ENCODE measurements around the gene TPRG1L.

Gene TPRG1L

GRCh38 chr1:3600354-3600753 is 24.5 kb upstream of the TPRG1L start:
- no peaks in the 10 kb centered on the region for H3K9me3 ChIP-seq (ENCODE audit: control insufficient read depth in 2 of 2, low read length in 2 of 2)
- H3K4me3 ChIP-seq (ENCODE audit: low read length in 2 of 2): no peak overlapping the region

GRCh38 chr1:3601743-3602142 is 23.1 kb upstream of the TPRG1L start:
- no peaks in the 10 kb centered on the region for H3K27me3 ChIP-seq (ENCODE audit: control insufficient read depth in 2 of 2, insufficient read depth in 2 of 2, low read length in 2 of 2)

More at GRCh38 chr1:3600354-3600753, 24.5 kb upstream of the TPRG1L start:
- Histone ChIP-seq H3K4me1 (ENCODE audit: control insufficient read depth in 2 of 2, insufficient read depth in 2 of 2, low read length in 2 of 2) (peaks cover 6 to 7% of the 10 kb centered on the region in 2 donors), H3K9ac (ENCODE audit: low read depth in 1 of 2, low read length in 2 of 2) (no peak overlapping the region), H3K36me3 (ENCODE audit: control insufficient read depth in 2 of 2, insufficient read depth in 2 of 2, low read length in 2 of 2) (no peaks in the 10 kb centered on the region), H3K27ac (ENCODE audit: low read depth in 2 of 2, low read length in 2 of 2) (no peak overlapping the region), H3K27me3 (ENCODE audit: control insufficient read depth in 2 of 2, insufficient read depth in 2 of 2, low read length in 2 of 2) (no peaks in the 10 kb centered on the region)

GRCh38 chr1:3602375-3602774 is 22.4 kb upstream of the TPRG1L start:
- H3K27ac ChIP-seq (ENCODE audit: low read depth in 2 of 2, low read length in 2 of 2): no peak overlapping the region
- no peaks in the 10 kb centered on the region for H3K9me3 ChIP-seq (ENCODE audit: control insufficient read depth in 2 of 2, low read length in 2 of 2)
- no peaks in the 10 kb centered on the region for H3K36me3 ChIP-seq (ENCODE audit: control insufficient read depth in 2 of 2, insufficient read depth in 2 of 2, low read length in 2 of 2)
- peaks cover 1 to 7% of the 10 kb centered on the region in 2 donors for H3K4me1 ChIP-seq (ENCODE audit: control insufficient read depth in 2 of 2, insufficient read depth in 2 of 2, low read length in 2 of 2)
- no peak overlapping the region for H3K4me3 ChIP-seq (ENCODE audit: low read length in 2 of 2)
- no peak overlapping the region for H3K9ac ChIP-seq (ENCODE audit: low read depth in 1 of 2, low read length in 2 of 2)
- H3K27me3 ChIP-seq (ENCODE audit: control insufficient read depth in 2 of 2, insufficient read depth in 2 of 2, low read length in 2 of 2): no peaks in the 10 kb centered on the region

More at GRCh38 chr1:3601743-3602142, 23.1 kb upstream of the TPRG1L start:
- no peaks in the 10 kb centered on the region for H3K9me3 ChIP-seq (ENCODE audit: control insufficient read depth in 2 of 2, low read length in 2 of 2)
- no peak overlapping the region for H3K27ac ChIP-seq (ENCODE audit: low read depth in 2 of 2, low read length in 2 of 2)
- no peak overlapping the region for H3K4me3 ChIP-seq (ENCODE audit: low read length in 2 of 2)
- H3K4me1 ChIP-seq (ENCODE audit: control insufficient read depth in 2 of 2, insufficient read depth in 2 of 2, low read length in 2 of 2): peaks cover 6 to 7% of the 10 kb centered on the region in 2 donors
- H3K36me3 ChIP-seq (ENCODE audit: control insufficient read depth in 2 of 2, insufficient read depth in 2 of 2, low read length in 2 of 2): no peaks in the 10 kb centered on the region
- H3K9ac ChIP-seq (ENCODE audit: low read depth in 1 of 2, low read length in 2 of 2): no peak overlapping the region

DNA sequence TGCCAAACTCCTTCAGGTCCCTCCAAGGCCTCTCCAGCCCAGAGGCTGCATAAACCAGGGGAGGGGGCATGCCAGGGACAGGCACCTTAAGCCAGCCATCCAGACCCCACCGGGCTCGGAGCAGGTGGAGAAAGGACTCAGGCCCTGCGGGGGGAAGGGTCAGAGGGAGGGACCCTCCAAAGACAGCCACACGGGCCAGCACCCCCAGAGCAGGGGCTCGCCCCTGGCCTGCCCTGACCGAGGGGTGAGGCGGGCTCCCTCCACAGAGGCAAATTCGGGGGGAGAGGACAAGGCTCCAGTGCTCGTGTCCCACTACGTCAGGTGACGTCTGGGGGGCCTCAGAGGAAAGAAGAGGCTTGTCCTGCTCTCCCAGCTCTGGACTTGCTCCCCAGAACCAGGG is 21.7 kb upstream of the TPRG1L start:
- H3K4me1 ChIP-seq (ENCODE audit: control insufficient read depth in 2 of 2, insufficient read depth in 2 of 2, low read length in 2 of 2): peaks cover 0 to 4% of the 10 kb centered on the region in 2 donors
- H3K4me3 ChIP-seq (ENCODE audit: low read length in 2 of 2): no peak overlapping the region
- no peaks in the 10 kb centered on the region for H3K9me3 ChIP-seq (ENCODE audit: control insufficient read depth in 2 of 2, low read length in 2 of 2)
- H3K36me3 ChIP-seq (ENCODE audit: control insufficient read depth in 2 of 2, insufficient read depth in 2 of 2, low read length in 2 of 2): no peaks in the 10 kb centered on the region
- no peak overlapping the region for H3K9ac ChIP-seq (ENCODE audit: low read depth in 1 of 2, low read length in 2 of 2)
- no peaks in the 10 kb centered on the region for H3K27me3 ChIP-seq (ENCODE audit: control insufficient read depth in 2 of 2, insufficient read depth in 2 of 2, low read length in 2 of 2)
- H3K27ac ChIP-seq (ENCODE audit: low read depth in 2 of 2, low read length in 2 of 2): no peak overlapping the region

GRCh38 chr1:3603571-3604467 is 21.0 kb upstream of the TPRG1L start:
- no peaks in the 10 kb centered on the region for H3K9me3 ChIP-seq (ENCODE audit: control insufficient read depth in 2 of 2, low read length in 2 of 2)
- no peaks in the 10 kb centered on the region for H3K27me3 ChIP-seq (ENCODE audit: control insufficient read depth in 2 of 2, insufficient read depth in 2 of 2, low read length in 2 of 2)
- H3K4me3 ChIP-seq (ENCODE audit: low read length in 2 of 2): no peak overlapping the region
- no peaks in the 10 kb centered on the region for H3K4me1 ChIP-seq (ENCODE audit: control insufficient read depth in 2 of 2, insufficient read depth in 2 of 2, low read length in 2 of 2)
- no peak overlapping the region for H3K9ac ChIP-seq (ENCODE audit: low read depth in 1 of 2, low read length in 2 of 2)
- H3K27ac ChIP-seq (ENCODE audit: low read depth in 2 of 2, low read length in 2 of 2): no peak overlapping the region
- no peaks in the 10 kb centered on the region for H3K36me3 ChIP-seq (ENCODE audit: control insufficient read depth in 2 of 2, insufficient read depth in 2 of 2, low read length in 2 of 2)

DNA sequence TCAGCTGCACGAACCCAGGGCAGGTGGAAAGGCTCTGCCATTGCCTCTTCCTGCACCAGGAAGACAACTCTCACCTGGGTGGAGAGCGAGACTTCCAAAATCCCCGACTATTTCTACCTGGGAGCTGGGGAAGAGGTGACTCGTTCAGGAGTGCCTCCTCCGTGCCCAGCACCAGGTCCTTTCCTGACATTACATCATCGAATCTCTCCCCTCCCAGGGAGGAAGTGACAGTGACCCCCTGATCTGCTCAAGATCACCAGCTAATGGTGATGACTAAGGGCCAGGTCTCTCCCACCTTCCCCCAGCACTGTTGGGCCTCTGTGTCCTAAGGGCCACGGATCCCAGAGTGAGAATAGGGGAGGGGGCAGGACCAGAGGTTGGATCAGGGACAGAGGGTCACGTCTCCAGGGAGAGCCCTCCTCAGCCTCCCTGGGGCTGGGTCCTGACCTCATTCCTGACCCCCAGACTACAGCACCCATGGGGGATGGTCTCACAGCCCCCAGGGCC is 20.3 kb upstream of the TPRG1L start:
- Histone ChIP-seq H3K4me1 (ENCODE audit: control insufficient read depth in 2 of 2, insufficient read depth in 2 of 2, low read length in 2 of 2) (no peaks in the 10 kb centered on the region), H3K9me3 (ENCODE audit: control insufficient read depth in 2 of 2, low read length in 2 of 2) (no peaks in the 10 kb centered on the region), H3K9ac (ENCODE audit: low read depth in 1 of 2, low read length in 2 of 2) (no peak overlapping the region), H3K36me3 (ENCODE audit: control insufficient read depth in 2 of 2, insufficient read depth in 2 of 2, low read length in 2 of 2) (no peaks in the 10 kb centered on the region), H3K27me3 (ENCODE audit: control insufficient read depth in 2 of 2, insufficient read depth in 2 of 2, low read length in 2 of 2) (peaks cover 0 to 2% of the 10 kb centered on the region in 2 donors), H3K27ac (ENCODE audit: low read depth in 2 of 2, low read length in 2 of 2) (no peak overlapping the region), H3K4me3 (ENCODE audit: low read length in 2 of 2) (no peak overlapping the region)

DNA sequence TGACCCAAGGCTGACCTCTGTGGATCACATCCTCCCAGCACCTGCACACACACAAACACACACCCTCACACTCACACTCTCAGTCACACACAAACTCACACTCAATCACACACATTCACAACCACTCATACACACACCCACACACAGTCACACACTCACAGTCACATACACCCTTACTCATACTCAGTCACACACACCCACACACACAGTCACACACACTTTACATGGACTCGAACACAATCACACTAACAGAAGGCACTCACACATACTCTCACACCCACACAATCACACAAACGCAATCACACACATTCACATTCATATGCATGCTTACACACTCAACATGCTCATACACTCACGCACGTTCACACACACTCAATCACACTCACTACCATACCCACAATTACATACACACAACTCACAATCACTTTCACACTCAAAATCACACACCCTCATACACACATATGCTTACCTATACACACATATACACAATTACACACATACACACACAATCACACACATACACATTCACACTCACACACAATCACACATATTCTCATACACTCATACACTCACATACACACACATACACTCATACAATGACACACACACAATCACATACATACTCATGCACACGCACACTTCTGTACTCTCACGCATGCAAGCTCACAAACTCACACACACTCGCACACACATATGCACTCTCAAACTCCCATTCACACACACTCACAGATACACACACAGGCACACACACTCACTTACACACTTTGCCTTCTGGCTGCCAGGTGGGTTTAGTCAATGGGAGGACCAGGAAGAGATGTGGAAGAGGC is 19.6 kb upstream of the TPRG1L start:
- H3K4me3 ChIP-seq (ENCODE audit: low read length in 2 of 2): no peak overlapping the region
- H3K9ac ChIP-seq (ENCODE audit: low read depth in 1 of 2, low read length in 2 of 2): no peak overlapping the region
- no peak overlapping the region for H3K27ac ChIP-seq (ENCODE audit: low read depth in 2 of 2, low read length in 2 of 2)
- no peaks in the 10 kb centered on the region for H3K36me3 ChIP-seq (ENCODE audit: control insufficient read depth in 2 of 2, insufficient read depth in 2 of 2, low read length in 2 of 2)
- no peaks in the 10 kb centered on the region for H3K9me3 ChIP-seq (ENCODE audit: control insufficient read depth in 2 of 2, low read length in 2 of 2)
- peaks cover 6% of the 10 kb centered on the region in 2 donors for H3K27me3 ChIP-seq (ENCODE audit: control insufficient read depth in 2 of 2, insufficient read depth in 2 of 2, low read length in 2 of 2)
- H3K4me1 ChIP-seq (ENCODE audit: control insufficient read depth in 2 of 2, insufficient read depth in 2 of 2, low read length in 2 of 2): no peaks in the 10 kb centered on the region

DNA sequence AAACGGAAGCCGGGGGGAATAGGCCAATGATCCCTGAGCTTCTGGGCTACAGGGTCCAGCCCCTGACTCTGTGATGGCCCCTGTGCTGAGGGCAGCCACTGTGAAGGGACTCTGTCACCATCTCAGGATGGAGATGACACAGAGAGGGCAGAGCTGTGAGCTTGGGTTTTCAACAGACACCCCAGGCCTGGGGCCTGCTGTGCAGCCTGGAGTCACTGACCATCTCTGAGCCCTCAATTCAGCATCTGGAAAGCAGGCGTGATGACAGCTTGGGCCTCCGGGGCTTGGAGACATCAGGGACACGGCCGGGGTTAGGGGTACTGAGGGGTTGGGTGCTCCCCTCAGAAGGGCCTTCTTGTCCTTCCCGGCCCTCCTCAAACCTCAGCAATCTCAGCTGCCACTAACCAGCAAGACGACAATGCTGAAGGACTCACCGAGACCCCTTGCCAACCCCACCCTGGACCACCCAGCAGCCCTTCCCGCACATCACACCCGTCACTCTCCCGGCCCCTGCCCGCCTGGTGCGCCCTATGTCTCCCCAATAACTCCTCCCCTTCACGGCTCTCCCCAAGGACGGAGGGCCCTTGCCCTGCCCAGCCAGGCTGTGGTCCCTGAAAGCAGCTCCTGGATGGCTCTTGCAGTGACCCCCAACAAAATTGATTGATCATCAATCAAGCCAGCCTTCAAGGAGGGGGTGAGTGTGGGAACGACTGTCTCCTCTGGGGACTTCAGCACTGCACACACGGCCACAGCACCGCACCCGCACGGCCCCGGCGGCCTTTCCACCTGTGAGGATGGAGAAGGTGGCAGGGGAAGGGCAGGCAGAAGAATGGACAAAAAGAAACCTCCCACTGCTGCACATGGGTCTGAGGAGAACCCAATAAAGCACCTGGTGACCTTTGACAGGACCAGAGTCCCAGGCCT is 17.8 kb upstream of the TPRG1L start:
- peaks cover 8 to 11% of the 10 kb centered on the region in 2 donors for H3K27me3 ChIP-seq (ENCODE audit: control insufficient read depth in 2 of 2, insufficient read depth in 2 of 2, low read length in 2 of 2)
- no peak overlapping the region for H3K4me3 ChIP-seq (ENCODE audit: low read length in 2 of 2)
- no peak overlapping the region for H3K9ac ChIP-seq (ENCODE audit: low read depth in 1 of 2, low read length in 2 of 2)
- H3K4me1 ChIP-seq (ENCODE audit: control insufficient read depth in 2 of 2, insufficient read depth in 2 of 2, low read length in 2 of 2): peaks cover 2 to 5% of the 10 kb centered on the region in 2 donors
- H3K27ac ChIP-seq (ENCODE audit: low read depth in 2 of 2, low read length in 2 of 2): no peak overlapping the region
- H3K36me3 ChIP-seq (ENCODE audit: control insufficient read depth in 2 of 2, insufficient read depth in 2 of 2, low read length in 2 of 2): no peaks in the 10 kb centered on the region
- no peaks in the 10 kb centered on the region for H3K9me3 ChIP-seq (ENCODE audit: control insufficient read depth in 2 of 2, low read length in 2 of 2)

DNA sequence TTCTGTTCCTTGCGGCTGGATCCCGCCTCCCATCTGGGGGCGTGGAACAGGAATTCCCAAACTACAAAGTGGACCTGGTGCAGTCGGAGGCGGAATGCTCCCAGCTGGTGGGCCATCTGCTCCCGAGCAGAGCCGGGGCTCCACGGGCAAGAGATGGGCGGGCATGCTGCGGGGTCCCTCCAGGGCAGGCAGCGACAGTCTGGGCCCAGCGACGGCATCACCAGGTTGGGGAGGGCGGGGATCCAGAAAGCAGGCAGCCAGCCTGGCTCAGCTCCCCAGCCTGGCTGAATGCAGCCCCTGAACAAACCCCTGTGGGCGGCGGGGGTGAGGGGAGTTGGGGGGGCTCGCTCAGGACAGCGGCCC is 17.1 kb upstream of the TPRG1L start:
- Histone ChIP-seq H3K4me1 (ENCODE audit: control insufficient read depth in 2 of 2, insufficient read depth in 2 of 2, low read length in 2 of 2) (peaks cover 2 to 5% of the 10 kb centered on the region in 2 donors), H3K27me3 (ENCODE audit: control insufficient read depth in 2 of 2, insufficient read depth in 2 of 2, low read length in 2 of 2) (peaks cover 8 to 14% of the 10 kb centered on the region in 2 donors), H3K36me3 (ENCODE audit: control insufficient read depth in 2 of 2, insufficient read depth in 2 of 2, low read length in 2 of 2) (no peaks in the 10 kb centered on the region), H3K9ac (ENCODE audit: low read depth in 1 of 2, low read length in 2 of 2) (no peak overlapping the region), H3K4me3 (ENCODE audit: low read length in 2 of 2) (no peak overlapping the region), H3K27ac (ENCODE audit: low read depth in 2 of 2, low read length in 2 of 2) (no peak overlapping the region), H3K9me3 (ENCODE audit: control insufficient read depth in 2 of 2, low read length in 2 of 2) (no peaks in the 10 kb centered on the region)

Data from mucosa of rectum (tissue), 2 donors.